ENCODE measurements around the gene EPHB3.

- TF ChIP-seq, protein P1, sequence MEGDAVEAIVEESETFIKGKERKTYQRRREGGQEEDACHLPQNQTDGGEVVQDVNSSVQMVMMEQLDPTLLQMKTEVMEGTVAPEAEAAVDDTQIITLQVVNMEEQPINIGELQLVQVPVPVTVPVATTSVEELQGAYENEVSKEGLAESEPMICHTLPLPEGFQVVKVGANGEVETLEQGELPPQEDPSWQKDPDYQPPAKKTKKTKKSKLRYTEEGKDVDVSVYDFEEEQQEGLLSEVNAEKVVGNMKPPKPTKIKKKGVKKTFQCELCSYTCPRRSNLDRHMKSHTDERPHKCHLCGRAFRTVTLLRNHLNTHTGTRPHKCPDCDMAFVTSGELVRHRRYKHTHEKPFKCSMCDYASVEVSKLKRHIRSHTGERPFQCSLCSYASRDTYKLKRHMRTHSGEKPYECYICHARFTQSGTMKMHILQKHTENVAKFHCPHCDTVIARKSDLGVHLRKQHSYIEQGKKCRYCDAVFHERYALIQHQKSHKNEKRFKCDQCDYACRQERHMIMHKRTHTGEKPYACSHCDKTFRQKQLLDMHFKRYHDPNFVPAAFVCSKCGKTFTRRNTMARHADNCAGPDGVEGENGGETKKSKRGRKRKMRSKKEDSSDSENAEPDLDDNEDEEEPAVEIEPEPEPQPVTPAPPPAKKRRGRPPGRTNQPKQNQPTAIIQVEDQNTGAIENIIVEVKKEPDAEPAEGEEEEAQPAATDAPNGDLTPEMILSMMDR (IDR thresholded peaks at IDR 0.05), result no peak
- TF ChIP-seq POLR2A (IDR thresholded peaks at IDR 0.05), result no peak
Observed at GRCh38 chr3:184626923-184627322, 65.3 kb downstream of the EPHB3 start.
